Measurements from ENCODE around the gene COBLL1.
A peak's percentile ranks its signal among the peaks of the same experiment; 100 is the strongest.

Gene COBLL1

GRCh38 chr2:164722616-164723338 is 118.8 kb downstream of the COBLL1 start:
- Histone ChIP-seq H3K27ac (ENCODE audit: poor library complexity, severe bottlenecking) (peak overlapping the region; percentile 41), H3K4me3 (ENCODE audit: severe bottlenecking) (no peak overlapping the region), H3K27me3 (ENCODE audit: insufficient read depth, poor library complexity, severe bottlenecking) (no peaks in the 10 kb centered on the region), H3K9me3 (ENCODE audit: severe bottlenecking) (no peaks in the 10 kb centered on the region), H3K4me1 (ENCODE audit: insufficient read depth, poor library complexity, severe bottlenecking) (peaks cover 20% of the 10 kb centered on the region), H3K36me3 (ENCODE audit: low read depth) (peaks cover 1% of the 10 kb centered on the region; the same call in 1 of the 2 replicates)
- no peak for DNase-seq (ENCODE audit: low spot score)
- no peak for TF ChIP-seq CTCF (IDR thresholded peaks at IDR 0.05; ENCODE audit: poor library complexity, severe bottlenecking)
- ATAC-seq (ENCODE audit: low read depth): no peak

- ATAC-seq (ENCODE audit: low read depth) (no peak), DNase-seq (ENCODE audit: low spot score) (no peak)
- no peak overlapping the region for H3K4me3 ChIP-seq (ENCODE audit: severe bottlenecking)
- peaks cover 15% of the 10 kb centered on the region for H3K36me3 ChIP-seq (ENCODE audit: low read depth)
- TF ChIP-seq CTCF (IDR thresholded peaks at IDR 0.05; ENCODE audit: poor library complexity, severe bottlenecking): no peak
- peak overlapping the region; percentile 59 for H3K27ac ChIP-seq (ENCODE audit: poor library complexity, severe bottlenecking)
- H3K27me3 ChIP-seq (ENCODE audit: insufficient read depth, poor library complexity, severe bottlenecking): no peaks in the 10 kb centered on the region
- peaks cover 27% of the 10 kb centered on the region for H3K4me1 ChIP-seq (ENCODE audit: insufficient read depth, poor library complexity, severe bottlenecking)
- no peaks in the 10 kb centered on the region for H3K9me3 ChIP-seq (ENCODE audit: severe bottlenecking)
These were observed 120.2 kb downstream of the COBLL1 start for GRCh38 chr2:164721430-164721829.

GRCh38 chr2:164719996-164720941 is 121.4 kb downstream of the COBLL1 start:
- TF ChIP-seq CTCF (IDR thresholded peaks at IDR 0.05; ENCODE audit: poor library complexity, severe bottlenecking): no peak
- H3K4me1 ChIP-seq (ENCODE audit: insufficient read depth, poor library complexity, severe bottlenecking): peaks cover 27% of the 10 kb centered on the region
- peaks cover 19% of the 10 kb centered on the region for H3K36me3 ChIP-seq (ENCODE audit: low read depth)
- ATAC-seq (ENCODE audit: low read depth) (peak; percentile 91), DNase-seq (ENCODE audit: low spot score) (no peak)
- peak overlapping the region; percentile 59 for H3K27ac ChIP-seq (ENCODE audit: poor library complexity, severe bottlenecking)
- H3K27me3 ChIP-seq (ENCODE audit: insufficient read depth, poor library complexity, severe bottlenecking): no peaks in the 10 kb centered on the region
- no peaks in the 10 kb centered on the region for H3K9me3 ChIP-seq (ENCODE audit: severe bottlenecking)
- H3K4me3 ChIP-seq (ENCODE audit: severe bottlenecking): no peak overlapping the region

DNA sequence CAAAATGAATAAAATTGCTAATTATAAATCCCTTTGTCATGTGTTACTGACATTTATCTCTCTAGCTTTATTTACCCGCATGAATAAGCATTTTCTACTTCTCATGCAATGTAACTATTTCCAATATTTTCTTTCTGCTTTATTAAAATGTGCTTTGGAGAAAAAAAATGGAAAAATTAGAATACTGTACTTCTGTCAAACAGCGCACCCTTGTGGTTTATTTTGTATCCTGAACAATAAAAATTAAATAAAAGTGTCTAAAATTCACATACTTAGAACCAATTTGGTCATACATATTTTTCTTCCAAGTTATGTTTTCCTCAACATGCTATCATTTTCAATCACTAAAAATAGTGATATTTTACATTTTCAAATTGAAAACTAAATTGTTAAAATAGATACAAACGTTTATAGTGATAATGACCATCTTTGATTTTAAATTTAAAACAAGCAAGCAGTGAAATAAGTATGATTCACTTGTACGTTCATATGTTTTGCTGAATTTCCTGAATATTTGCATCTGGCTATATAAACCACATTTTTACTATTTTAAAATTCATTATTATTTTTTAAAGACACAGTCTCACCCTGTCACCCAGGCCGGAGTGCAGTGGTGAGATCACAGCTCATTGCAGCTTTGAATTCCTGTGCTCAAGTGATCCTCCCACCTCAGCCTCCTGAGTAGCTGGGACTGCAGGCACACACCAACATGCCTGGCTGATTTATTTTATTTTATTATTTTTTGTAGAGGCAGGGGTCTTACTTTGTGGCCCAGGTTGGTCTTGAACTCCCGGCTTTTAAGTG is 124.4 kb downstream of the COBLL1 start:
- Histone ChIP-seq H3K4me1 (ENCODE audit: insufficient read depth, poor library complexity, severe bottlenecking) (peaks cover 21% of the 10 kb centered on the region), H3K4me3 (ENCODE audit: severe bottlenecking) (no peak overlapping the region), H3K36me3 (ENCODE audit: low read depth) (peaks cover 19% of the 10 kb centered on the region), H3K9me3 (ENCODE audit: severe bottlenecking) (no peaks in the 10 kb centered on the region), H3K27ac (ENCODE audit: poor library complexity, severe bottlenecking) (no peak overlapping the region), H3K27me3 (ENCODE audit: insufficient read depth, poor library complexity, severe bottlenecking) (no peaks in the 10 kb centered on the region)
- TF ChIP-seq CTCF (IDR thresholded peaks at IDR 0.05; ENCODE audit: poor library complexity, severe bottlenecking): peak; percentile 86
- no peak for ATAC-seq (ENCODE audit: low read depth)
- no peak for DNase-seq (ENCODE audit: low spot score)

All from RWPE2 (cell line).